HepG2 (cell line): ENCODE data around the gene DLAT. TPM values are rescaled to one million over a fixed set of nuclear protein-coding genes. Genes with fewer than 3 reads are reported as not detected.

Experiments used
- ARNT ChIP-seq: fragments of 450-650 bp; IDR thresholded peaks from 2 replicates; pipeline ENCODE4 v1.6.1; 2017
- FOXJ3 ChIP-seq: sonication (generic); formaldehyde crosslinking; IDR thresholded peaks from 2 replicates; pipeline ENCODE4 v1.4.0; 2020; ENCODE audit warnings: missing genetic modification reagents, mild to moderate bottlenecking, borderline replicate concordance
- GFI1 ChIP-seq: sonication (generic); formaldehyde crosslinking; IDR thresholded peaks from 2 replicates; pipeline ENCODE4 v1.5.0; 2020; ENCODE audit warnings: missing genetic modification reagents, mild to moderate bottlenecking, borderline replicate concordance
- HNF4G ChIP-seq, 2 experiments: sonication (generic) in 1 of 2; formaldehyde crosslinking in 1 of 2; IDR thresholded peaks; 2 replicates each; pipeline versions ENCODE4 v1.4.0 to v1.6.1; 2011 to 2020; ENCODE audit warnings: borderline replicate concordance in 2 of 2, low read depth in 2 of 2, mild to moderate bottlenecking in 2 of 2, low read length in 1 of 2, missing genetic modification reagents in 1 of 2, moderate library complexity in 1 of 2
- NCOA1 ChIP-seq: sonication (generic); formaldehyde crosslinking; IDR thresholded peaks from 2 replicates; pipeline ENCODE4 v1.9.0; 2021; ENCODE audit warnings: missing genetic modification reagents
- PAXIP1 ChIP-seq: sonication (generic); formaldehyde crosslinking; conservative IDR thresholded peaks from 2 replicates; pipeline ENCODE4 v1.4.0; 2020; ENCODE audit warnings: mild to moderate bottlenecking, missing genetic modification reagents, moderate library complexity
- ZBTB3 ChIP-seq: sonication (generic); formaldehyde crosslinking; IDR thresholded peaks from 2 replicates; pipeline ENCODE4 v1.4.0; 2020; ENCODE audit warnings: low read depth, mild to moderate bottlenecking, moderate library complexity, missing genetic modification reagents, borderline replicate concordance
- ZBTB37 ChIP-seq: sonication (generic); formaldehyde crosslinking; IDR thresholded peaks from 2 replicates; pipeline ENCODE4 v1.4.0; 2020; ENCODE audit warnings: mild to moderate bottlenecking, missing genetic modification reagents
- ZNF205 ChIP-seq: IDR thresholded peaks from 2 replicates; pipeline ENCODE4 v1.6.1; 2018; ENCODE audit warnings: missing biosample characterization, missing genetic modification reagents
- ZNF44 ChIP-seq: sonication (generic); formaldehyde crosslinking; IDR thresholded peaks from 2 replicates; pipeline ENCODE4 v1.5.1; 2020; ENCODE audit warnings: mild to moderate bottlenecking, missing genetic modification reagents
- ZNF460 ChIP-seq: sonication (generic); formaldehyde crosslinking; IDR thresholded peaks from 2 replicates; pipeline ENCODE4 v1.5.1; 2020; ENCODE audit warnings: missing genetic modification reagents, mild to moderate bottlenecking, borderline replicate concordance
- ZNF556 ChIP-seq: sonication (generic); formaldehyde crosslinking; IDR thresholded peaks from 2 replicates; pipeline ENCODE4 v1.4.0; 2020; ENCODE audit warnings: mild to moderate bottlenecking, missing genetic modification reagents, borderline replicate concordance
- polyA plus RNA-seq, 8 experiments: library from polyadenylated mRNA; depleted of rRNA in 3 of 8; stranded (reverse) in 7 of 8; unstranded in 1 of 8; fragments of >200 nt; fragmentation: Illumina TruSeq in 4 of 8; extraction: Trizol in 4 of 8; gene quantifications; 2 replicates each; pipeline versions ENCODE4 v1.2.1 to v1.2.3, GENCODE V29; 2011 to 2016; ENCODE audit warnings: low read depth in 4 of 8, missing spikeins in 1 of 8, mixed read lengths in 1 of 8; ENCODE audit not compliant: insufficient read depth in 1 of 8
- total RNA-seq, 5 experiments: library from RNA; depleted of rRNA; stranded (reverse); fragments of >200 nt; fragmentation: Illumina TruSeq; extraction: Trizol; gene quantifications; 2 replicates each; pipeline ENCODE4 v1.2.3, GENCODE V29; 2016; ENCODE audit warnings: low read depth in 1 of 5
- TF ChIP-seq, protein P1 (sequence below): sonication (generic); formaldehyde crosslinking; IDR thresholded peaks from 2 replicates; pipeline ENCODE4 v1.4.0; 2020; ENCODE audit warnings: missing genetic modification reagents

The DLAT gene
- total and polyA plus RNA-seq, 2 of the 13 experiments (the other 11 are each of a cell fraction or from before 2014, with no cell fraction given) = 26.4 to 62.2 TPM

DNA sequence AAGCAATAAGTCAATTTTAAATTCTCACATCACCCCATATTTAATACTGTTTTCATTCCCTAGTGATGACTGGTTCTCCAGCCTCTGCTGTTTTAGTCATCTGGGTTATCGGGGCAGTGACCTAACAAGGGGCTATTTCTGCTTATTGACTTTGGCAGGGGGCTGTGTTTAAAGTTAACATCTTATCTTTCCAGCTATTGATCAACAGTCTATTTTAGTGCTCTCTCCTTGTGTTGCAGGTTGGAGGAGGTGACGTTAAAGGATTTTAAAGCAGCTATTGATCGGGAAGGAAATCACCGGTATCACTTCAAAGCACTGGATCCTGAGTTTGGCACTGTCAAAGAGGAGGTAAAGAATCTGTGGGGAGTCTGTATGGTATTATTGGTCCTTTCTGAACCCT lies 7.7 kb upstream of the DLAT start (continued):
- TF ChIP-seq ZBTB37 (CRISPR knock-in tag) = peak; percentile 76; the same call in 1 of the 2 replicates
- no peak for TF ChIP-seq ARNT
- TF ChIP-seq, protein P1, sequence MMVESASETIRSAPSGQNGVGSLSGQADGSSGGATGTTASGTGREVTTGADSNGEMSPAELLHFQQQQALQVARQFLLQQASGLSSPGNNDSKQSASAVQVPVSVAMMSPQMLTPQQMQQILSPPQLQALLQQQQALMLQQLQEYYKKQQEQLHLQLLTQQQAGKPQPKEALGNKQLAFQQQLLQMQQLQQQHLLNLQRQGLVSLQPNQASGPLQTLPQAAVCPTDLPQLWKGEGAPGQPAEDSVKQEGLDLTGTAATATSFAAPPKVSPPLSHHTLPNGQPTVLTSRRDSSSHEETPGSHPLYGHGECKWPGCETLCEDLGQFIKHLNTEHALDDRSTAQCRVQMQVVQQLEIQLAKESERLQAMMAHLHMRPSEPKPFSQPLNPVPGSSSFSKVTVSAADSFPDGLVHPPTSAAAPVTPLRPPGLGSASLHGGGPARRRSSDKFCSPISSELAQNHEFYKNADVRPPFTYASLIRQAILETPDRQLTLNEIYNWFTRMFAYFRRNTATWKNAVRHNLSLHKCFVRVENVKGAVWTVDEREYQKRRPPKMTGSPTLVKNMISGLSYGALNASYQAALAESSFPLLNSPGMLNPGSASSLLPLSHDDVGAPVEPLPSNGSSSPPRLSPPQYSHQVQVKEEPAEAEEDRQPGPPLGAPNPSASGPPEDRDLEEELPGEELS (CRISPR knock-in tag) = peak; percentile 79
- TF ChIP-seq ZNF556 = peak; percentile 26; the same call in 1 of the 2 replicates
- TF ChIP-seq HNF4G (IDR thresholded peaks at IDR 0.05; ENCODE audit: borderline replicate concordance, low read depth, low read length) = peak; percentile 31; the same call in 1 of the 2 replicates
- TF ChIP-seq HNF4G (CRISPR knock-in tag; IDR thresholded peaks at IDR 0.05; ENCODE audit: borderline replicate concordance, low read depth) = no peak
- TF ChIP-seq PAXIP1 (CRISPR knock-in tag) = peak; percentile 97
- peak; percentile 86; the same call in 1 of the 2 replicates for TF ChIP-seq FOXJ3 (CRISPR knock-in tag)
- 0 out of 2 replicates have a peak, but pooled peaks have one; percentile 49 for TF ChIP-seq ZNF205
- TF ChIP-seq GFI1 (CRISPR knock-in tag) = peak; percentile 46; the same call in 1 of the 2 replicates
- peak; percentile 42; the same call in 1 of the 2 replicates for TF ChIP-seq ZNF460 (CRISPR knock-in tag)
- TF ChIP-seq ZNF44 (CRISPR knock-in tag) = no peak
- TF ChIP-seq NCOA1 (CRISPR knock-in tag) = peak; percentile 79; the same call in 1 of the 2 replicates
- peak; percentile 100 for TF ChIP-seq ZBTB3 (CRISPR knock-in tag)
